NCI-H146 treated with DMSO at 0.1 percent for 48 hours (cell line): ENCODE measurements around the gene TMEM107.

Source experiments
- DNase-seq: peaks from one replicate; lab custom pipeline; 2025; ENCODE audit not compliant: unreplicated experiment; lab: John Stamatoyannopoulos, UW

The TMEM107 gene

DNA sequence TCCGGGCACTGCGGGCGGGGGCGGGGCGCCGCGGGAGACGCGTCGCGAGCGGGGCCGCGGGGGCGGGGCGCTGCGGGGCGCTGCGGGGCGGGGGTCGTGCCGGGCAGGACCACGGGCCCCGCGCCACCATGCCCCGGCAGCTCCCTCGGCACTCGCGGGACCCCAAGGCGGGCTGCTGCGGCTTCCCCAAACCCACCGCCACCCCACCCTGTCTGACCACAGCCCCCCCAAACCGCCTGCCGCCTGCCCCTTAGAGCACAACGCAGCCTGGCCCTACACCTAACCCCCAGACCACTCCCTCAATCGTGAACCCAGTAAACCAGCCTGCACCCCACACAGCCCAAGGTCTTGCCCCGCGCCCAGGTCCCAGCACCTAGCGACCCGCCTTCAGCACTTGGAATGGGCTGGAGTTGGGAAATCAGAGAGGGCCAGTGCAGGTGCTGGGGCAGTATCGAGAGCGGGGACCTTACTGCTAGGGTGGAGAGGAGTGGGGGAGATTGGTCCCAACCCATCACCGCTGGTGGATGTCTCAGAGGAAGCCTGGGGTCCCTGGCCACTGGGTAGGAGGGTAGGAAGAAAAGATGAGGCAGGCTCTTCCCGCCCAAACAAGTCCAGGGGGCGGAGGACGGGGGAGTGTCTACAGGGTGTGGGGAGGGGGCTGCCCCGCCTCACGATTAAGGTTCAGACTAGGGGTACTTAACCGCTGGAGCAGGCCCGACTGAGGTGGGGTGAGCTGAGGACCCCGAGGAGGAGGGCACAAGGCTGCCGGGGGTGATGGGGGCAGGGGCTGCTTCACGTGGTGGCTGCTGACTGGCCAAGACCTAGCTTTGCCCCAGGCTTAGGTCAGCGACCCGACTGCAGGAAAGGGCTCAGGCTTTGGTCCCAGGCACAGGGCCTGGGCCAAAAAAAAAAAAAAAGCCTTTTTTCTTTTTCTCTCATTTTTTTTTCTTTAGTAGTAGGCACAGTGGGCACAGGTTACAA is 12.9 kb downstream of the TMEM107 start:
- peak; percentile 22 for DNase-seq

DNA sequence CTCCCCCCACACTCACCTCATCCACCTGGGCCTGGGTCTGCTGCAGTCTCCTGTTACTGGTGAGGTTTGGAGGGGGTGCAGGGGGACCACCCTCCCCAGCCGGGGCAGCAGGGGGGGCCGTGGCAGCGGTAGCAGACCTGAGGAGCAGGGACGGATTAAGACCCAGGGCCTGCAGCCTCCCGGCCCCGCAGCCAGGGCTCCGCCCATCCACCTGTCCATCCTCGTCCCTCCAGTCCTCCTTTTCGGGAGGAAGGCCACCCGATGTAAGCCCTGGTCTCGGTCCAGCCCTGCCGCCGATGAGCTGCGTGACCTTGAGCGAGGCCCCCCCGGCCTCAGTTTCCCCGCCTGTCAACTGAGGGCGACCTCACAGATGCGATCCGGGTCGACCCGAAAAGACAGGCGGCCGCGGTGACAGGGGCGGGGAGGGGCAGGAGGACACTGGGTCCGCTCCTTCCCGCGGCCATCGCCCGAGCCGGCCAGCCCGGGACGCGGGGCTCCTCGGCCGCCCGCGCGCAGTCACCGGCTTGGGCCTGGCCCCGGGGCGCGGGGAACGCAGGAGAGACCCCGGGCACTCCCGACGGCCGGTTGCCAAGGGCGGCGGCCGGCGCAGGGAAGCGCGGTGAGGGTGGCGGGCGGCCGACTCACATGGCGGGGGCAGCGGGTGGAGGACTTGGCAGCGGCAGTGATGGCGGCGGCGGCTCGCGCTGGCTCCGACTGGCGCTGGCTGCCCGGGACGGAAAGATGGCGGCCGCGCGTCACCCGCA is 13.8 kb downstream of the TMEM107 start, which contains the start of gene VAMP2:
Gene VAMP2 (minus strand): TSS at position 716 of the 764 bp plus-strand sequence. CDS start 69 bp downstream, at position 647.
- no peak for DNase-seq

DNA sequence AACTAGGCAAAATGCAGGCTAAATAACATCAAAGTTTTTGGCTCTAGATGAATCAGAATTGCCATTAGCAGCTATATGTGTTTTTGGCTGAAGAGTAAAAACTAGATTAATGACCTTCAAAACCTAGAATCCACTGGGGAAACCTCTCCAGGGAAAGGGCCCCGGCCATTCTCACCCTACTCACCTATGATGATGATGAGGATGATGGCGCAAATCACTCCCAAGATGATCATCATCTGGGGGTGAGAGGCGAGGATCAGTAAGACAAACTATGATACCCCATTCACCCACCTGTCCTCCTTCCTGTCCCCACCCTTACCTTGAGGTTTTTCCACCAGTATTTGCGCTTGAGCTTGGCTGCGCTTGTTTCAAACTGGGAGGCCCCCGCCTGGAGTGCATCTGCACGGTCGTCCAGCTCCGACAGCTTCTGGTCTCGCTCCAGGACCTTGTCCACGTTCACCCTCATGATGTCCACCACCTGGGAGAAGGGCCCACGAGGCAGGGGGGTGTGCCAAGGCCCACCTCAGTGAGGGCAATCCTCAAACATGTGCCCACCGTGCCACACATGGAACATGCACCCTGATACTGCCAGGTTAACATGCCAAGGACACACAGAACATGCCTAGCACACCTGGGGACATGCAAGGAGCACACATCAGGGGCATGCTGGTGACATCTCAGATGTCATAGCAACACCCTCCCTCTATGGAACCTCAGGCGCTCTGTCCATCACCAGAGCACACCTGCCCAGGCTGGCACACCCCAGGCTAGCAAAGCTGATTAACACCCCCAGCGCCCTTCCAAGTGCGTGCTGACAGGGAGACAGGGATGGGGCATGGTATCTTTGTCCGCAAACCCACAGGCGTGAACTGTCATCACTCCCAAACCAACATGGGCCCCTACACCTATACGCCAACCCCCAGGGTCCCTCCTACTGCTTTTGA is 14.6 kb downstream of the TMEM107 start:
- DNase-seq: no peak

- no peak for DNase-seq
Measured at GRCh38 chr17:8160741-8161221, 15.4 kb downstream of the TMEM107 start.

DNA sequence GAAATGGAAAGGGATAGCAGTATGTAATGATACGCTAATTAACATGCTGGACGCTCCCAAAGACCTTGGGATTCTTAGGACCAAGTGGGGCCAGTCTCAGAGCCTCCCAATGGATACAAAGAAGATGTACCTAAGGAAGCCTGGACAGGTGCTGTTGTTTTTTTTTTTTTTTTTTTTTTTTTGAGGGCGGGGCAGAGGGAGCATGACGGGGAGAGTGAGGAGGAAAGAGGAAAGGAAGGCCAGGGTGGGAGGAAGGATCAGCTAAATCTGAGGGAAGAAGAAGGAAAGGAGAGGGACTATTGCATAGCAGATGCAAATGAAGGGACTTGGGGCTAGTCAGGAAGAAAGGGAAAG is 16.0 kb downstream of the TMEM107 start:
- no peak for DNase-seq

DNA sequence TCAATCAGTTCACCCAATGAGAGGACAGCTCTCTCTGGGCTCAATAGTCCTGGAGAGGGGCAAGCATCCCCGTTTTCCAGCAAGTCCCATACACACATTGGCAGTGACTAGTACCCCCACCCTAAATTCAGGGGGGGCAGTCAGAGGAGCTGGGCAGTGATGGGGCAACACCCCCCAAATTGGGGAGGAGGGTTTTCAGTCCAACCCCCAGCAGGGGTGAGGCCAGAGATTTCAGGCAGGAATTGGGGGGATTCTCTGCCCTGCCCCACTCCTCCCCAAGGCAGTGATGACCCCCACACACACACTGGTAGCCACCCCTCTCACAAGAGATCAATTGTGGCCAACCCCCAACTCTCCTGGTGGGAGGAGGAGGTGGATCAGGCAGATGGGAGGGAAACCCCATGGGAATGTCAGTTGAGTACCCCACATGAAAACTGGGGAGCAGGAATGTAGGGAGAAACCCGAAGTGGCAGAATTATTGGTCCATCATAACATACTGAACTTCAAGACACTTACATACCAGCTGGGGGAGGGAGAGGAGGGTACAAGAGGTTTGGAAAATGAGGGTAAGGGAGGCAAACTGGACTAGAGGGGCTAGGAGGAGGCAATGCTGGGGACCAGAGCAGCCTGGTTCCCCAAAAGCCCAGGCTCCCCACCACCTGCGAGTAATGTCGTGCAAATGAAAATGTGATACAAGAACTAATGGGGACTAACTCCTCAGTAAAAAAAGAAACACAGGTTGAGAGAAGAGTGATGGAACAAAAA is 16.5 kb downstream of the TMEM107 start:
- no peak for DNase-seq

DNA sequence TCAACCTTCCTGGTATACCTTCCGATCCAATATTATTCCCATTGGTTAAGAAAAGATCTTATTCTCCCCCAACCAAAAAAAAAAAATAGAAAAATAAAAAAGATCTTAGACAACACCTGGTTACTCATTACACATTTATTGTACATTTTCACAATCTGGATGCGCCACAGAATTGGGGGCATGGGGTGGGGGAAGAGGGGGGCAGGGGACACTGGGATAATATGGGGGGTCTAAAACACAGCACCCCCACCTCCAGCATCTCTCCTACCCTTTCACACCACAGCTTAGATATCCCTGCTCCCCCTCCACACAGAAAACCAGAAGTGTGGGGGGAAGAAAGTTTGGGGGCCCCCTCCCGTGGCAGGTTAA is 17.2 kb downstream of the TMEM107 start:
- no peak for DNase-seq

DNA sequence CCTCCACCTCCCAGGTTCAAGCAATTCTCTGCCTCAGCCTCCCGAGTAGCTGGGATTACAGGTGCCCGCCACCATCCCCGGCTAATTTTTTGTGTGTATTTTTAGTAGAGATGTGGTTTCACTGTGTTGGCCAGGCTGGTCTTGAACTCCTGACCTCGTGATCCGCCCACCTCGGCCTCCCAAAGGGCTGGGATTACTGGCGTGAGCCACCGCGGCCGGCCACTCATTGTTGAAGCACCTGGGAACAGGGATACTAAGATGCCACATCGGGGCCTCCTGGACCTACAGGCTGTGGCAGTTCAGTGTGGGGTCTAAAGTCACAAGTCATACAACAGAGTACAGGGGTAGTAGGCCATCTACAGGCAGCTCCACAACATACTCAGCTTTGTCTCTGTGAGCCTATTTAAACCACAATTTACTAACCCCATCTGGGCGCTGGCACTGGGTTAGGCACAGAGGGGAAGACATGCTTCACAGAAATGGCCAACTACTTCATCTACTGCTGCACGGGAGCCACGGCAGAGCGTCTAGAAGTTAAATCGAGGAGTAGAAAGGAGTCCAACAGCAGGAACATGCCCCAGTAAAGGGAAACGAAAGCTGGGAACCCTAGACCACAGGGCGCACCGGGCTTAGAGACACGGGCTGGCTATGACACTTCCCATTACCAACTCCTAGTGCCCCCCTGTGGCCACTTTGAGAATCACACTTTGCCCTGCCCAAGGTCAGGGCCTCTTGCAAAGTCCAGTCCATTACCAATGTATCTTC is 17.7 kb downstream of the TMEM107 start:
- peak; percentile 65 for DNase-seq

DNA sequence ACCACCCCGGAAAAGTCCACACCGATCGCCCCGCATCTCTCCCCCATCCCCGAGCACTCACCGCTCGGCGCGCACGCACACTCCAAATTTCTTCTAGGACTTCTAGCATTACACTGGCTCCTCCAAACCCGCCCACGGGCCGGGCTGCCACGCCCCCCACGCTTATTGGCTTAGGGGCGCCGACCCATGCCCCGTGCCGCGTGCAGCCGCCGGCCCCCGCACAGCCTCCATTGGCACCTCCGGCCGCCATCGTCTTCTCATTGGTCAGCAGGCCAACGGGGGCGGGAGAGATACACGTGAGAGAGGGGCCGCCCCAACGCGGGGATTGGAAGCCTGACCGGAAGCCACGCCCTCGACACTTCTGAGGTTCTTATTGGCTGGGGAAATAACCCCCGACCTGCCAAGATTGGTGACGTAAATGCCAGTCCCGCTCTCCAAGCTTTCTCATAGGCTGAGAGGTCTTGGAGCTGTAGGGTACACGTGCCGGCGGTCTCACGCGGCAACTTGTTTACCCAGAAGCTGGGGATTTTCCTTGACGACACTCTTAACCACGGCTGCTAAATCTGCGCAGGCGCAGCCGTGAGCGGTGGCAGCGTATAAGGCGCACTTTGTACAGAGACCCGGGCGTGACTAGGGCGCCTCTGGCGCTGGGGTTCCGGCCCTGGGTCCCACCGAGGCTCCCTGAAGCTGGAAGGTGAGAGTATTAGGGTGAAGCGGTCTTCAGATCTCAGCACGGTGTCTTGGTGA is 19.8 kb downstream of the TMEM107 start:
- DNase-seq: peak; percentile 99

DNA sequence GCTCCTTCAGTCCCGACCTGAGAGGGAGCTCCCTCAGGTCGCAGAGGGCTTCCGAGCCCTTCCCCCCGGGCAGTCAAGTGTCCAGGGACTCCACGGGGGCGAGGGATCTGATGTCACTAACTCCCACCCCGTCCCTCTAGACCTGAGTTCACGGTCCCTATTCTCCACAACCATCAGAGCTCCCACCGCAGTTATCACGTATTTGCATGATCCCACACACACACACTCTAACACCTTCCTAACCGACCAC is 20.3 kb downstream of the TMEM107 start:
- DNase-seq: no peak

DNA sequence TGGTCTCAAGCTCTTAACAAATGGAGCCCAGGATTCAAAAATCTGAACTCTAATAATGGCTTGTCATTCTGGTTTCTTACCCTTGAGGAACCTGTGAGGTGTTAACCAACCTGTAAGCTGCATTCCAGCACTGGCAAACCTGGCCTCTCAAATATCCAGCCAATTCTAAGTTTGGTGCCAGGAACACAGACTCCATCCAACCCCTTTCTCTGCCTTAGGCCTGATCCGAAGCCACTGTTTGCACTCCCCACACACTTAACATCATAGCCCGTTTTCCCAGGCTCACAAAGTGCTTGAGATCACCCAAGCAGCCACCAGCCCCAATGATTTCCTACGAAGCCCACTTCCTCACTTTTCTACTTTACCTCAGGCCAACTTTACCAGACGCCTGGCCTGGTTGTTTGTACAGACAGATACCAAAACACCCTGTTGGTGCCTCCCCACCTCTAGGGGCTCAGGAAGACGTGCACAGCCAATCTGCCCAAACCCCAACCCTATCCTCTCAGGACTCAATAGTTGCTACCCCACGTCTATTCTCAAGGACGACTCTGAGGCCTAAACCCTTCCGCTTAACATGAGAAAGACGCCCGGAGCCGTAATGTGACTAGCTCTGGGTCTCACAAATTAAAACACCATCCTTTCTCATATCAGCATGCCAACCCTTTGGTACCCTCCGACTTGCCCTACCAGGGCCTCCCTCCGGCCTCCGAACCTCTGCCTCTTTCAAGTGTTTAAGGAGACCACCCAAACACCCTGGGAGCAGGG is 20.8 kb downstream of the TMEM107 start:
- DNase-seq: no peak

GRCh38 chr17:8154608-8155155 is 21.5 kb downstream of the TMEM107 start:
- DNase-seq: no peak

- peak; percentile 25 for DNase-seq
Measured at GRCh38 chr17:8153957-8154607, 22.1 kb downstream of the TMEM107 start.

GRCh38 chr17:8153525-8153956 is 22.6 kb downstream of the TMEM107 start:
- DNase-seq: peak; percentile 27

DNA sequence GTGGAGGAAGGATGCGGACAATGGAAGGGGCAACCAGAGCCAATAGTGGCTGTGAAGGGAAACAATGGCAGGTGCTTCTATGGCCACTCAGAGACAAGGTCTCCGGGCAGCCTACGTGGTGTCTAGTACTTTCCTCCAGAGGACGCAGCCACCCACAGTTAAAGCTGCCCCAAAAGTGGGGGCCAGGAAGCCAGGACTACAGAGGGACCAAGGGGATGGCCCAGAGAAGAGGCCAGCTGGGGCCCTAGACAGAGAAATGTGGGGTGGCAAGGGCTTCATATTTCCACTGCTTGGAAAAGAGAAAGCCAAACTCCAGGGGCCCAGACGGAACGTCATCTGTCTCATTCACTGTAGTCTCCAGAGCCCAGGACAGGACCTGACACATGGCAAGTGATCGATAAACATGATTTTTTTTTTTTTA is 23.1 kb downstream of the TMEM107 start:
- DNase-seq: no peak

- DNase-seq: peak; percentile 88
Measured at GRCh38 chr17:8152112-8152775, 23.9 kb downstream of the TMEM107 start, which contains the start of gene PER1. TSS of gene PER1 (minus strand) at chr17:8152404. CDS start at chr17:8150706, 1,698 bp downstream.
